H1 (cell line): Measurements from ENCODE around the gene ZSCAN29. TPM values are rescaled to one million over a fixed set of nuclear protein-coding genes. Genes with fewer than 3 reads are reported as not detected.
A peak's percentile ranks its signal among the peaks of the same experiment; 100 is the strongest.

Experiments used
- CTCF ChIA-PET: fragments of 300-600 bp; sonication (Branson Sonifier 250); formaldehyde crosslinking; loops from one replicate; lab custom pipeline; 2021; ENCODE audit not compliant: partially characterized antibody; lab: Charles Lee
- POLR2A ChIA-PET: fragments of 300-600 bp; sonication (Branson Sonifier 250); formaldehyde crosslinking; loops from one replicate; lab custom pipeline; 2021; ENCODE audit warnings: inconsistent platforms; ENCODE audit not compliant: partially characterized antibody; lab: Charles Lee
- DNase-seq, 2 experiments: peaks; one replicate each; pipeline versions ENCODE4 v3.0.0 to v3.0.0-alpha.2; 2010 to 2022; ENCODE audit warnings: low spot score in 2 of 2, low read depth in 1 of 2, mixed read lengths in 1 of 2
- FAIRE-seq: peaks from 2 replicates; lab custom pipeline; 2011; peaks lifted over from hg19 to GRCh38; lab: Jason Lieb, UNC
- H2AFZ ChIP-seq: 2 replicates; pipeline ENCODE4 v1.8.1; 2012; ENCODE audit warnings: low read length, inconsistent platforms
- H2AK5ac ChIP-seq: 2 replicates; pipeline ENCODE4 v1.6.1; 2013; ENCODE audit warnings: low read depth, low read length
- H2BK120ac ChIP-seq: replicated peaks from 2 replicates; pipeline ENCODE3; 2013; ENCODE audit warnings: low read depth, low read length, inconsistent platforms
- H2BK12ac ChIP-seq: 2 replicates; pipeline ENCODE4 v1.6.1; 2013; ENCODE audit warnings: low read depth, low read length
- H2BK15ac ChIP-seq: 2 replicates; pipeline ENCODE4 v1.6.1; 2013; ENCODE audit warnings: low read length
- H2BK20ac ChIP-seq: 2 replicates; pipeline ENCODE4 v1.6.1; 2013; ENCODE audit warnings: low read length
- H2BK5ac ChIP-seq: 2 replicates; pipeline ENCODE4 v1.6.1; 2013; ENCODE audit warnings: low read depth, low read length
- H3K14ac ChIP-seq: 2 replicates; pipeline ENCODE4 v1.6.1; 2013; ENCODE audit warnings: inconsistent platforms; ENCODE audit not compliant: insufficient read length
- H3K18ac ChIP-seq: 2 replicates; pipeline ENCODE4 v1.6.1; 2013; ENCODE audit warnings: low read length; ENCODE audit errors: extremely low read depth
- H3K23ac ChIP-seq: 2 replicates; pipeline ENCODE4 v1.6.1; 2013; ENCODE audit warnings: inconsistent platforms; ENCODE audit not compliant: insufficient read length
- H3K23me2 ChIP-seq: 2 replicates; pipeline ENCODE4 v1.6.1; 2013; ENCODE audit warnings: low read depth, low read length
- H3K27ac ChIP-seq: 2 replicates; pipeline ENCODE4 v1.6.1; 2011; ENCODE audit warnings: low read depth, low read length, inconsistent platforms
- H3K27me3 ChIP-seq, 4 experiments: replicated peaks in 1 of 4; 1 replicate in 1 of 4; 2 replicates in 3 of 4; pipeline versions ENCODE4 v1.6.1 to v1.8.1; 2011 to 2013; ENCODE audit warnings: low read length in 3 of 4, mild to moderate bottlenecking in 3 of 4, inconsistent platforms in 2 of 4, mixed read lengths in 2 of 4, moderate library complexity in 1 of 4; ENCODE audit not compliant: control insufficient read depth in 3 of 4, insufficient read depth in 3 of 4; ENCODE audit errors: extremely low read depth in 1 of 4
- H3K36me3 ChIP-seq, 4 experiments: 2 replicates each; pipeline versions ENCODE4 v1.6.1 to v1.8.1; 2011 to 2013; ENCODE audit warnings: mild to moderate bottlenecking in 4 of 4, low read length in 3 of 4, moderate library complexity in 2 of 4, control low read depth in 1 of 4, inconsistent platforms in 1 of 4; ENCODE audit not compliant: insufficient read depth in 4 of 4, control insufficient read depth in 2 of 4
- H3K4ac ChIP-seq: replicated peaks from 2 replicates; pipeline ENCODE3; 2013; ENCODE audit warnings: low read length, low read depth, mixed read lengths, inconsistent platforms; ENCODE audit not compliant: insufficient read length
- H3K4me1 ChIP-seq, 4 experiments: replicated peaks in 1 of 4; 1 replicate in 1 of 4; 2 replicates in 3 of 4; pipeline versions ENCODE4 v1.6.1 to v1.8.1; 2011 to 2013; ENCODE audit warnings: low read length in 3 of 4, inconsistent platforms in 2 of 4, mixed read lengths in 1 of 4; ENCODE audit not compliant: insufficient read depth in 4 of 4, control insufficient read depth in 3 of 4
- H3K4me2 ChIP-seq, 2 experiments: 2 replicates each; pipeline versions ENCODE4 v1.6.1 to v1.8.1; 2011 to 2013; ENCODE audit warnings: low read depth in 2 of 2, low read length in 2 of 2, control low read depth in 1 of 2, inconsistent platforms in 1 of 2, mild to moderate bottlenecking in 1 of 2; ENCODE audit not compliant: insufficient read depth in 1 of 2
- H3K4me3 ChIP-seq, 4 experiments: fragments of 200-600, 300-600 bp in 1 of 4; sonication (generic), shearing (Covaris generic), sonication (Bioruptor Twin) in 1 of 4; 2 replicates each; pipeline versions ENCODE4 v1.5.1 to v1.8.1; 2011 to 2016; ENCODE audit warnings: low read length in 4 of 4, low read depth in 3 of 4, control low read depth in 2 of 4, inconsistent platforms in 2 of 4, mild to moderate bottlenecking in 2 of 4, mixed read lengths in 1 of 4, moderate library complexity in 1 of 4; ENCODE audit not compliant: insufficient read depth in 2 of 4; ENCODE audit errors: extremely low read depth in 1 of 4
- H3K56ac ChIP-seq: replicated peaks from 2 replicates; pipeline ENCODE3; 2013; ENCODE audit warnings: low read depth, mild to moderate bottlenecking, mixed read lengths, low read length, inconsistent platforms; ENCODE audit not compliant: insufficient read length
- H3K79me1 ChIP-seq: 2 replicates; pipeline ENCODE4 v1.6.1; 2013; ENCODE audit warnings: low read depth, low read length, control low read depth
- H3K79me2 ChIP-seq, 2 experiments: 2 replicates each; pipeline versions ENCODE4 v1.6.1 to v1.8.1; 2012 to 2013; ENCODE audit warnings: low read length in 2 of 2, mild to moderate bottlenecking in 2 of 2, inconsistent platforms in 1 of 2; ENCODE audit not compliant: insufficient read depth in 2 of 2, control insufficient read depth in 1 of 2
- H3K9ac ChIP-seq, 4 experiments: replicated peaks in 1 of 4; 1 replicate in 1 of 4; 2 replicates in 3 of 4; pipeline versions ENCODE4 v1.6.1 to v1.8.1; 2011 to 2013; ENCODE audit warnings: low read depth in 3 of 4, low read length in 3 of 4, control low read depth in 2 of 4, mild to moderate bottlenecking in 2 of 4, moderate library complexity in 2 of 4, inconsistent platforms in 1 of 4; ENCODE audit errors: extremely low read depth in 1 of 4
- H3K9me3 ChIP-seq, 2 experiments: 2 replicates each; pipeline versions ENCODE4 v1.6.1 to v1.8.1; 2012 to 2013; ENCODE audit warnings: mild to moderate bottlenecking in 2 of 2, moderate library complexity in 2 of 2, control low read depth in 1 of 2, inconsistent platforms in 1 of 2, low read depth in 1 of 2, low read length in 1 of 2, mixed read lengths in 1 of 2; ENCODE audit not compliant: insufficient read depth in 2 of 2
- H4K20me1 ChIP-seq, 2 experiments: replicated peaks in 1 of 2; 2 replicates each; pipeline versions ENCODE3 to v1.8.1; 2011 to 2013; ENCODE audit warnings: inconsistent platforms in 2 of 2, low read length in 2 of 2, mild to moderate bottlenecking in 1 of 2; ENCODE audit not compliant: insufficient read depth in 2 of 2, control insufficient read depth in 1 of 2
- H4K5ac ChIP-seq: 2 replicates; pipeline ENCODE4 v1.6.1; 2013; ENCODE audit warnings: low read length, low read depth, mixed read lengths, inconsistent platforms; ENCODE audit not compliant: insufficient read length
- H4K8ac ChIP-seq: 2 replicates; pipeline ENCODE4 v1.8.0; 2013; ENCODE audit warnings: mild to moderate bottlenecking, moderate library complexity, low read length, inconsistent platforms; ENCODE audit not compliant: insufficient read depth; ENCODE audit errors: extremely low read depth
- H4K91ac ChIP-seq: replicated peaks from 2 replicates; pipeline ENCODE3; 2013; ENCODE audit warnings: low read length, mixed read lengths, inconsistent platforms; ENCODE audit not compliant: insufficient read length
- CHD2 ChIP-seq: IDR thresholded peaks from 2 replicates; pipeline ENCODE4 v1.6.1; 2012; ENCODE audit warnings: low read length, improper control_type of control experiment
- CREB1 ChIP-seq: IDR thresholded peaks from 2 replicates; pipeline ENCODE4 v1.6.1; 2012; ENCODE audit warnings: inconsistent platforms
- RAD21 ChIP-seq, 2 experiments: IDR thresholded peaks in 1 of 2; conservative IDR thresholded peaks in 1 of 2; 2 replicates each; pipeline ENCODE4 v1.6.1; 2011; ENCODE audit warnings: low read depth in 2 of 2, low read length in 2 of 2, improper control_type of control experiment in 1 of 2, inconsistent platforms in 1 of 2, mild to moderate bottlenecking in 1 of 2, moderate library complexity in 1 of 2
- WGBS, 2 experiments: shearing (Covaris generic) in 1 of 2; methylation state at CpG; one replicate each; pipeline versions ENCODE4 v1.1.6 to v1.1.7; 2013 to 2015; ENCODE audit warnings: low lambda C conversion rate in 2 of 2, mixed read lengths in 2 of 2, inconsistent platforms in 1 of 2, low coverage in 1 of 2, missing lambda C conversion rate in 1 of 2; ENCODE audit not compliant: insufficient replicate concordance in 2 of 2, insufficient coverage in 1 of 2, insufficient read length in 1 of 2; ENCODE audit errors: extremely low coverage in 1 of 2, missing lambda C conversion rate in 1 of 2; 5-methylcytosine and 5-hydroxymethylcytosine counted together
- polyA plus RNA-seq, 7 experiments: library from polyadenylated mRNA; depleted of rRNA in 3 of 7; stranded (reverse) in 5 of 7; unstranded in 2 of 7; fragments of >200 nt in 5 of 7; fragments of 200-250 nt in 2 of 7; gene quantifications; 1 replicate in 5 of 7; 2 replicates in 1 of 7; 4 replicates in 1 of 7; pipeline versions ENCODE4 v1.2.1 to v1.2.3, GENCODE V29; 2011 to 2013; ENCODE audit warnings: missing spikeins in 2 of 7, mixed read lengths in 2 of 7
- total RNA-seq: library from RNA; stranded (reverse); fragmentation: NEBNext Ultra II Directional; extraction: Animal tissue kit (Norgen Biotek cat#: 25700); gene quantifications from 2 replicates; pipeline ENCODE4 v1.2.1, GENCODE V29; 2021
- TF ChIP-seq, protein P1 (sequence below), 3 experiments: IDR thresholded peaks; 1 replicate in 2 of 3; 2 replicates in 1 of 3; pipeline versions ENCODE4 v1.5.1 to v1.6.1; 2011; ENCODE audit warnings: low read length in 3 of 3, mild to moderate bottlenecking in 3 of 3, inconsistent platforms in 2 of 3, low read depth in 1 of 3, moderate library complexity in 1 of 3; ENCODE audit not compliant: insufficient read depth in 1 of 3; ENCODE audit errors: control extremely low read depth in 1 of 3

Gene ZSCAN29
- total and polyA plus RNA-seq, 2 of the 8 experiments (the other 6 are each of a cell fraction or from before 2014, with no cell fraction given): 6.4 to 41.3 TPM

DNA sequence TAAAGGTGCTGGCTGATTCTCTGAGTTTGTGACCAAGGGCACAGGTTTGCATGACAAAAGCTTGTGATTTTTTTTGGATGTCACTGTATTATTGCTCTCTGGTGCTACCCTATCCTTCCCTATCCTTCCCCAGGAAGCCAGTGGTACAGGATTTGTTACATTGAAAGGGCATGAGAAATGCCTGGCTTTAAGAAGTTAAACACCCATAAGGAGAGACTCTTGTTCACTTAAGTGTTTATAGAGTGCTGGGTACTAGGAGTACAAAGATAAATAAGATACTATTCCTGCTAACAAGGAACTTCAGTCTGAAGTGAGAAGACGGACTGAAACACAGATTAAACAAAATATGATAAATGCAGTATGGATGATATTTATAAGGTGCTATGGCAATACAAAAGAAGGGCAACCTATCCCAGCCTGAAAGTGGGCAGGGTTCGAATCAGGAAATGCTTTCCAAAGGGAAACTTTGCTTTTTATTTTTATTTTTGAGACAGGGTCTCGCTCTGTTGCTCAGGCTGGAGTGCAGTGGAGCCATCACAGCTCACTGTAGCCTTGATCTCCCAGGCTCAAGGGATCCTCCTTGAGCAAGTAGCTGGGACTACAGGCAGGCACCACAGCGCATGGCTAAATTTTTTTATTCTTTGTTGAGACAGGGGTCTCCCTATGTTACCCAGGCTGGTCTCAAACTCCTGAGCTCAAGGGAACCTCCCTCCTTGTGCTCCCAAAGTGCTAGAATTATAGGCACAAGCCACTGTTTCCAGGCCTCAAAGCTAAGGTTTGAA, 51.7 kb downstream of the ZSCAN29 start:
- H2BK15ac ChIP-seq: no peak overlapping the region
- no peak for FAIRE-seq
- no peak overlapping the region for H3K9ac ChIP-seq
- no peak overlapping the region for H4K91ac ChIP-seq
- TF ChIP-seq, protein P1, sequence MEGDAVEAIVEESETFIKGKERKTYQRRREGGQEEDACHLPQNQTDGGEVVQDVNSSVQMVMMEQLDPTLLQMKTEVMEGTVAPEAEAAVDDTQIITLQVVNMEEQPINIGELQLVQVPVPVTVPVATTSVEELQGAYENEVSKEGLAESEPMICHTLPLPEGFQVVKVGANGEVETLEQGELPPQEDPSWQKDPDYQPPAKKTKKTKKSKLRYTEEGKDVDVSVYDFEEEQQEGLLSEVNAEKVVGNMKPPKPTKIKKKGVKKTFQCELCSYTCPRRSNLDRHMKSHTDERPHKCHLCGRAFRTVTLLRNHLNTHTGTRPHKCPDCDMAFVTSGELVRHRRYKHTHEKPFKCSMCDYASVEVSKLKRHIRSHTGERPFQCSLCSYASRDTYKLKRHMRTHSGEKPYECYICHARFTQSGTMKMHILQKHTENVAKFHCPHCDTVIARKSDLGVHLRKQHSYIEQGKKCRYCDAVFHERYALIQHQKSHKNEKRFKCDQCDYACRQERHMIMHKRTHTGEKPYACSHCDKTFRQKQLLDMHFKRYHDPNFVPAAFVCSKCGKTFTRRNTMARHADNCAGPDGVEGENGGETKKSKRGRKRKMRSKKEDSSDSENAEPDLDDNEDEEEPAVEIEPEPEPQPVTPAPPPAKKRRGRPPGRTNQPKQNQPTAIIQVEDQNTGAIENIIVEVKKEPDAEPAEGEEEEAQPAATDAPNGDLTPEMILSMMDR (IDR thresholded peaks at IDR 0.05; ENCODE audit: control extremely low read depth in 1 of 3, insufficient read depth in 1 of 3, low read depth in 1 of 3, low read length in 3 of 3): peak in 1 of 3 experiments; percentile 22; a peak in 1 of 4 replicates
- TF ChIP-seq CHD2: no peak
- TF ChIP-seq RAD21 (IDR thresholded peaks at IDR 0.05 in 1 of 2, conservative IDR thresholded peaks at IDR 0.05 in 1 of 2; ENCODE audit: low read depth in 2 of 2, low read length in 2 of 2): peak; percentile 9 to 34; a peak in 1 of 4 replicates
- no peak for TF ChIP-seq CREB1
- H3K18ac ChIP-seq: no peak overlapping the region
- no peak overlapping the region for H4K5ac ChIP-seq
- no peak overlapping the region for H3K4me3 ChIP-seq
- H3K23me2 ChIP-seq: no peaks in the 10 kb centered on the region
- ChIA-PET POLR2A (no interaction called here), CTCF (interaction anchor here (0.7 to 2.2 kb wide), 10 partner anchors 9 to 124 kb away, joined by 3 to 10 read pairs (median 4); no protein-coding TSS in a partner anchor)
- no peak overlapping the region for H2BK120ac ChIP-seq
- H3K27ac ChIP-seq: no peak overlapping the region
- H4K8ac ChIP-seq: no peak overlapping the region
- H2AFZ ChIP-seq: no peak overlapping the region
- no peaks in the 10 kb centered on the region for H3K36me3 ChIP-seq
- H4K20me1 ChIP-seq: no peaks in the 10 kb centered on the region
- no peak overlapping the region for H3K56ac ChIP-seq
- H3K9me3 ChIP-seq: no peaks in the 10 kb centered on the region
- H3K14ac ChIP-seq: no peak overlapping the region
- H3K4ac ChIP-seq: no peak overlapping the region
- H3K23ac ChIP-seq: no peak overlapping the region
- 76% methylated on average over 4 of the region's 4 CpGs; no CpG with 5 or more reads in 1 of the 2 experiments for WGBS, 2 experiments
- H3K79me2 ChIP-seq: no peaks in the 10 kb centered on the region
- H2BK5ac ChIP-seq: no peak overlapping the region
- H3K79me1 ChIP-seq: no peaks in the 10 kb centered on the region
- H2BK12ac ChIP-seq: no peak overlapping the region
- H3K4me2 ChIP-seq: no peak overlapping the region
- DNase-seq: no peak
- no peak overlapping the region for H2BK20ac ChIP-seq
- H2AK5ac ChIP-seq: no peak overlapping the region
- no peaks in the 10 kb centered on the region; a peak in 2 of 7 replicates for H3K27me3 ChIP-seq
- H3K4me1 ChIP-seq: peaks cover 0 to 3% (median under 1%) of the 10 kb centered on the region in 4 experiments; a peak in 1 of 7 replicates
